Suppressor macrophage treated with lipopolysaccharide for 4 hours (primary cell): ENCODE data around the gene POTEC.
"Not testable (repeated sequence)": the region's sequence is repeated elsewhere in the genome, so short reads cannot be mapped to it uniquely, and the experiment has no call there.

Experiments used
- DNase-seq: peaks from one replicate; pipeline ENCODE4 v3.0.0-alpha.2; 2020

POTEC gene

DNA sequence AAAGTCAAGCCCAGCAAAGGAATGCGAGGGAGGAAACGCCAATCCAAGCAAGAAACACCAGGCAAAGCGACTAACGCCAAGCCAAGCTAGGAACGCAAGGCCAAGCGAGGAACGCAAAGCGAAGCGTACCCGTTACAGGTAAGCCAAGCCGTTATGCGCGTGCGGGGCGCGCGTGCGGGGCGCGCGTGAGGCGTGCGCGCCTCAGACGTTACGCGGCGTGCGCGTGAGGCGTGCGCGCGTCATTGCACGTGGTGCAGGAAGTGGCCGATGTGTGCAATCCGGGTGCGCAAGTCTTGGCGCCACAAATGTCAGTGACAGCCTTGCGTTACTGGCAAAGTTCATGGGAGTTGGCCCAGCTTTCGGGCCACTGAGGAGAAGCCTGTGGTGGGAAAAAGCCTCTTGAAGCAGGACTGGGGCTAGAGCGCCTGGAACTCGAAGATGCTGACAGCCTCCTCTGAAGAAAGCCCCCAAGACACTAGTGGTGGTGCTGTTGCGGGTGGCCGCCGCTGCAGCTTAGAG lies at the start of gene POTEC:
TSS of gene POTEC (minus strand) at position 155 of the 519 bp plus-strand sequence. CDS start 454 bp downstream, outside the sequence.
- not testable (repeated sequence) for DNase-seq

DNA sequence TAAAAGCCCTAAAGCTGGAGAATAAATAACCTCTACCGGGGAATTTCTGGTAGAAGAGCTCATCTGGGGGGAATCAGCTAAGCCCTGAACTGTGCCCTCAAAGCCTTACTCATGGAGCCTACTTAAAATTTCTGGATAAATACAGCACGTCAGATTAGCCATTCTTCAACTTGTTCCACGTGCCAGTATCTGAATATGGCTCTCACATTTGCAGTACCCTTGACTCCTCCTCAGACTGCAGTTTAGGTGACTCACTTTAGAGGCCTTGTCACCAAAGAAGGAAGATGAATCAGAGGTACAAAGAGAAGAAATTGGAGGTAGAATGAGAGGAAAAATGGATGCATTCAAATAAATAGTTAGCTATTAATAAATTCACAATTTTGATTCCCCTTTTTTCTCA lies 34.6 kb upstream of the POTEC start:
- DNase-seq: no peak

DNA sequence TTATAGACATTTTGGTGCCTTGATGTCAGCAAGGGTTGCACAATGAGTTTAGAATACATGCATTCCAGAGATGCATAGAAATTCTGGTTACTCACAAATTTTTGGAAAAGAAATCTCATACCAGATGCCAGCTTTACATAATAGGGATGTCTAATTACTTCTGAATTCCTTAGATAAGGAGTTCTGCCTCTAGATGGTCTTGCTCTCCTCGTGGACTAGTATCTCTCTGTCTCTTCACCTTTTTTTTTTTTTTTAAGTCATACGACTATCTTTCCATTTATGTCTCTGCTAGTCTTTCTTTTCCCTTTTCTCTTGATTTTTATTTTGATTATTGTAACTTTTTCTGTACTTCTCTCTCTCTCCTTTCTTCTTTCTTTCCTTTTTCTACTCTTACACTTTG lies 16.1 kb upstream of the POTEC start:
- DNase-seq: not testable (repeated sequence)

DNA sequence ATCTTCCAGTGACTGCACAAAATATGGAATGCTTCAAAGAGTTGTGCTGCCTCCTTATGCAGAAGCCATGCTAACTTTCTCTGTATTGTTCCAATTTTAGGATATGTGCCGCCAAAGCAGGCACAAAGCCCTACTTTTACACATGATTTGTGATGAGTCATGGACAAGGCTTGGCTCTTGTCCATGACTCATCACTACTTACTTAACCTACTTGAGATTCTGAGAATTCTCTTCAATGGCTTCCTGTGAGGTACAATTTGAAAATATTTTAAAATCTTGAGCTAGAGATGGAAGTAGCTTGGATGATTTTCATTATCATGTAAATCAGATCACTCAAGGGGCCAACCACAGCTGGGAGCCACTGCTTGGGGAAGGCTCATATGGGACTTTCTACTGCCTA lies 11.7 kb downstream of the POTEC start:
- DNase-seq: not testable (repeated sequence)

DNA sequence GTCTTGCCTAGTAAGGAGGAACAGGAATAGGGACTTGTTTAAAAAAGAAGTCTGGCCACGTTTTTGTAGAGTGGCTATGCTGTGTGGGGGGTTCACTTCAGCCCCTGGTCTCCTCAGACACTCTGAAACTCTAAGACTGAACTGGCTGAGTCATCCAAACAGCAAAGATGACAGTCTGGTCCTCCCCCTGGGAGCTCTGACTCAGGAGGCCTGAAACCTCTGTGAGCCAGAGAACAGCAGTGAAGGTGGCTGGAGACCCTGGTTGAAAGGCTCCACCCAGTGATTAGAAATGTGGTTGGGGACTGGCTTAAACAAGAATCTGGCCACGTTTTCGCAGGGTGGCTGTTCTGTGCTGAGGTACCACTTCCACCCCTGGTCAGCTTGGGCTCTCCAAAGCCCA lies 32.7 kb downstream of the POTEC start:
- DNase-seq: not testable (repeated sequence)

DNA sequence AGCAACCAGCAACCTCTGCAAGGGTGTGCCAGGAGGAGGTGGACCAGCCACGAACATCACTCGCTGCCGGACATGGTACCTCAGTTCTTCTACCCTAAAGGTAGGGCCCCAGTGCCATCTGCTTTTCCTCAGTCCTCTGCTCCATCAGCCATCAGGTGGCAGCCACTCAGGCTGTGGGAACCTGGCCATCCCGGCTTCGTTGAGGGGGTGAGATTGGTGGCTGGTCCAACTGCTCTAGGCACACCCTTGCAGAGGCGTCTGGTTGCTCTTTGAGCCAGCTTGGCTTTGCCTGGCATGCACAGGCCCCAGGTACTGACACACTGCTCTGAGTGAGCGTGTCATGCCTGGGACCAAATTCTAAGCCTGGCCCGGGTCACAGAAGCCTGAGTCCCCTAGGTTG lies 39.7 kb downstream of the POTEC start:
- DNase-seq: not testable (repeated sequence)

DNA sequence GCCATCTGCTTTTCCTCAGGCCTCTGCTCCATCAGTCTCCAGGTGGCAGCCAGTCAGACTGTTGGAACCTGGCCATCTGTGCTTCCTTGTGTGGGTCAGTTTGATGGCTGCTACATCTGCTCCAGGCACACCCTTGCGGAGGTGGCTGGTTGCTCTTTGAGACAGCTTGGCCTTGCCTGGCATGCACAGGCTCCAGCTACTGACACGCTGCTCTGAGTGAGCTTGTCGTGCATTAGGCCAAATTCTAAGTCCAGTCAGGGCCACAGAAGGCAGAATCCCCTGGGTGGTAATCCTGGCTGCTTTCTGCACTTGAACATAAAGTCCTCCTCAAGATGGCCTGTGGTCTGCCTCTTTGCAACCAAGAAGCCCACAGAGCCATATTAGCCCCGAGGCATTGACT lies 41.5 kb downstream of the POTEC start:
- not testable (repeated sequence) for DNase-seq

DNA sequence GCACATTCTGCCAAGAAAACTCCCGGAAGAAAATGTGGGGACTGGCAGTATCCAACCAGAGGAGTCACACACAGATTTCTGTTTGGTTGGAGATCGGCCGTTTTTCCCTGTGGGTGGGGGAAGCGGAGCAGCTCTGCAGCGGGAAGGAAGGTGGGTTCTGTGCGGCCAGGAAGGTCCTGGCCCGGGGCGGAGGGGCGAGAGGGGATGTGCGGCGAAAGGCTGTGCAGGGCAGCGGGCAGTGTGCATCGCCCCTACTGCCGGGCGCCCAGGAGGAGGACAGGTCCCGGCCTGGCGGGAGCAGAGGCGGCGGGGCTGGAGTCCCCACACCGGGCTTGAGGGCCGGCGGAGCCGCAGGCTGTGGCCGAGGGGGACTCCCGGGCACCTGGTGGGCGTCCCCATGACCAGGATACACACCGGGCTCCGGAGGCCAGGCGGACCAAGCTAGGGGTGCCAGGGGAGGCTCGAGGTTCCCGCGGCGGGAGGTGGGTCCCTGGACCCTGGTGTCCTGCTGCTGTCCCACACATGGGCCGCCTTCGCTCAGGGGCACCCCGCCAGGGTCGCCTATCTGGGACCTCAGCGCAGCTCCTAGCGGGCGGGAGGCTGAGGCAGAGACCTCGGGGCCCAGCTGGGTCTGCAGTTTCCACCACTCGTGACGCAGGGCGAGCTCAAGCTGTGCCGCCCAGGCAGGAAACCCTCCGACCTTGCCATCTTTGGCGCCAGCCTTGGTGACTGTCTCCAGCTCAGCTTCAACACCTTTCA lies 54.0 kb downstream of the POTEC start:
- DNase-seq: not testable (repeated sequence)

DNA sequence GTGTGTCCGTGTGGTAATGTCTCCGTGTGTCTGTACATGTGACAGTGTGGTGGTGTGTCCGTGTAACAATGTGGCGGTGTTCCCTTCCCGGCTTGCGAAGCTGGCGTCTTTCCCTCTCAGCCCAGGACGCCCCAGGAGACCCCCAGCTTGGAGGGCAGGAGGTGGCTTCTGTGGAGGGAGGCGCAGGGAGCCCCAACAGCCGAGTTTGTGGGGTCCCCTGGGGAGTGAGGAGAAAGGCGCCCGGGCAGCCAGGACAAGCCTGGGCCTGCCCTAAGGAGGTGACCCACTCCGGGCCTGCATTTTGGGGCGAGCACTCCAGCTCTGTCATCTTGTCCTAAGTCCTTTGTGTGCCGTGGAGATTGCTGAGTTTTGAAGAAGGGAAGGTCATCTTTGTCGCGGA lies 54.6 kb downstream of the POTEC start:
- DNase-seq: not testable (repeated sequence)

DNA sequence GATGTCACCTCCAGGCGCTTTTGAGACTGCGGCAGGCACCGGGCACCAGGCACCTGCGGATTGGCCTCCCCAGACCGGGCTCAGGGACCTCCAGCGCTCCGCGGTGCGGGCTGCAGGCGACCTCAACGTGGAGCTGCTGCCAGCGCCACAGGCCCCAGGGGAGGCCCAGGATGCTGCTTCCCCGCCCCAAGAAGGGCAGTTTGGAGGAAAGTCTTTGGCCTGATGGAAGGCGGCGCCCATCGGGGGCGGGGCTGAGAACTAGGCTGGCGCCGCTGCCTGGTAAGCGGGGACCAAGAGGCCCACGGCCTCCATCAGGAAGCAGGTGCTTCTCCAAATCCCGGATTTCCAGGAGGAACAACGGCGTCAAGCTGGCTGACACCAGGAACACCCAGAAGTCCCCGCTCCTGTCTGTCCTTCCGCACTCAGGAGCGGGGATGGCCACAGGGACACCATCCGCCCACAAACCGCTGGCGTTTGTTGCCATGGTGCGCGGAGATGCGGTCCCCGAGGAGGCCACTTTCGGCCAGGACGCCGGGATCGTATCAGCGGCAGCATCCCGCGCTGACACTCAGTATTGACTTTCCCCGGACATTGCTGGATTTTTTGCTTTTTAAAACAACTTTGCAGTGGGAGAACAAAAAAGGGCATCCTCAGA lies 56.3 kb downstream of the POTEC start:
- not testable (repeated sequence) for DNase-seq

DNA sequence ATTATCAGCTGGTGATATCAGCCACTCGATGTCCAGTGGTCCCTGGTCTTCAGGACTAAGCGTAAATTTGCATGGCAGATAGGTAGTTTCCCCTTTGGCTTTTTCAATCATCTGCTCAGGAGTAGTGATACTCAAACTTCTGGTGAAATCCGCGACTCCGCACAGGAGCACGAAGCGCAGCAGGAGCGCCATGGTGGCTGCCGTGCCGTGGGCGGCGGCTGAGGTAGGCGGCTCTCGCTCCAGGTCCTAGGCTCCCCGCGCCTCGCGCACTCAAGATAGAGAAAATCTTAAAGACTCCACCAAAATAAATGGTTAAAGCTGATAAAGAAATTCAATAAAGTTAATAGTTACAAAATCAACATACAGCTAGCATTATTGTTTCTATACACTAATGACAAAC lies 64.3 kb downstream of the POTEC start:
- not testable (repeated sequence) for DNase-seq

DNA sequence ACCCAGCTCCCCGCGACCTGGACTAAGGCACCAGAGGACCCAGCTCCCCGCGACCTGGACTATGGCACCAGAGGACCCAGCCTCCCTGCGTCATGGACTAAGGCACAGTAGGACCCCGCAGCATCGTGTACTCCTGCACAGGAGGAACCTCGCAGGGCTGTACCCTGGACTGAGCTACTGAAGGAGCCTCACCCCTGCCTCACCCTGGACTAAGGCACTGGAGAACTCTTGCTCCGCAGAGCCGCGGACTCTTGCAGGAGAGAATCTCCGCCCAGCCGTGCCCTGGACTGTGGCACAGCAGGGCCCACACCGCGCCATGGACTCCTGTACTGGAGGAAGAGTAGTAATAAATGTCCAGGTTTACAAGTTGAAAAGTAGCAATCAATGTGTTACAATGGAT lies 67.9 kb downstream of the POTEC start:
- not testable (repeated sequence) for DNase-seq

DNA sequence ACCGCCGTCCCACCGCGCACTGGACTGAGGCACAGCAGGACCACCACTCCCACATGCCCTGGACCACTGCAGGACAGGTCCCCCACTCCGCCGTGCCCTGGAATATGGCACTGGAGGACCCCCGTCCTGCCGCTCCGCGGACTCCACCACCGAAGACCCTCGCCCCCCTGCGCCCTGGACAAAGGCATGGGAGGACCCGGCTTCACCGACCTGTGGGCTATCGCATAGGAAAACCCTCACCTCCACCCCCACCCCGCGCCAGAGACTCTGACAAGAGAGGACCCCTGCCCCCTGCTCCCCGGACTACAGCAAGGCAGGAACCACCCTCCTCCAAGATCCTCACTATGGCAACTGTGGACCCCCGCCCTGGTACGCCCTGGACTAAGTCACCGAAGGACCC lies 68.6 kb downstream of the POTEC start:
- not testable (repeated sequence) for DNase-seq

DNA sequence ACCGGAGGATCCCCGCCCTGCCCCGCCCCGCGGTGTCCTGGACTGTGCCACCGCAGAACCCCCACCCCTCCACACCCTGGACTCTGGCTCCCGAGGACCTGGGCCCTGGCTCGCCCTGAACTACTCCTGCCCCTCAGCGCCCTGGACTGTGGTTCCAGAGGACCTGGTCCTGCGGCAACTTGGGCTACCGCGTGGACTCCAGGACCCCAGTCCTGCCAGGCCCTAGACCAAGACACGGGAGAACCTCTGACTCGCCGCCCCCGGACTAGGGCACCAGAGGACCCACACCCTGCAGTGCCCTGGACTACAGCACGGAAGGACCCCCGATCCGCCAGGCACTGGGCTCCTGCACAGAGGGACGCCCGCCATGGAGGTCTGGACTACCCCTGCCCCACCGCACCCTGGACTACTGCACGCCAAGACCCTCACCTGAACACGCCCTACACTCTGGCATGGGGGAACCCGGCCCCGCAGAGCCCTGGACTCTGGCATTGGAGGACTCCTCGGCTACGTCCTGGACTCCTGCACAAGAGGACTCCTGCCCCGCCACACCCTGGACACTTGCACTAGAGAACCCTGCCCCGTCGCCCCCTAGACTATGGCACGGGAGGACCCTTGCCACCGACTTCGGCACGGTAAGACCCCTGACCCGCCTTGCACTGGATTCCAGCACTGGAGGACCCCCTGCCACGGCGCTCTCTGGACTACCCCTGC lies 69.2 kb downstream of the POTEC start:
- not testable (repeated sequence) for DNase-seq

DNA sequence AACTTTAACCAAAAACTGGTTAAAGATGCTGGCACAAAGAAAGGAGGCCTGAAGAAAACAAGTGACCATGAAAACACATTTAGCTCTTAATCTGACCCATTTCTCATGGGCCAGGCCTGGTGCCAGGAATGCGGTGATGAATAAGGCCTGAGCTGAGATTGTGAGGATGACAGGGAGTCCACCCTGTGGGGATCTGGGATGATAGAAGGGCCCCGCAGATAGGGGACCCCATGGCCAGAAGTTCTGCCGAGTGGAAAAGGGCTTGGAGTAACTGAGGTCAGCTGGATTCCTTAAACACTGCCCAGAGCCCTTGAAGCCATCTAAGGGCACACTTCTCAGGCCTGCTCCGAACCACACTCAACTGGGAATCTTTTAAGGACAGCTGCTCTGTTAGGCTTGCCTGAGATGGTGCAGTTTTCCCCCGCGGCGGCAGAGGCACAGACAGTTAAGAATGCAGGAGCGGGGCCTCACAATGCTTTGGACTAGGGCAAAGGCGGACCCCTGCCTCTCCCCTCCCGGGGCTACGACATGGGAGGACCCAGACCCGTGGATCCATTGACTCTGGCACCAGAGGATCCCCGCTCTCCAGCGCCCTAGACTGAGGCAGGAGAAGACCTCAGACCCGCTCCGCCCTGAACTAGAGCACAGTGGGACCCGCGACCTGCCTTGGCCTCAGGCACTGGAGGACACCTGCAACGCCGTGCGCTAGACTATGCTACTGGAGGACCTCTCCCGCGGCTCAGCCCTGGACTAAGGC lies 70.0 kb downstream of the POTEC start:
- not testable (repeated sequence) for DNase-seq

DNA sequence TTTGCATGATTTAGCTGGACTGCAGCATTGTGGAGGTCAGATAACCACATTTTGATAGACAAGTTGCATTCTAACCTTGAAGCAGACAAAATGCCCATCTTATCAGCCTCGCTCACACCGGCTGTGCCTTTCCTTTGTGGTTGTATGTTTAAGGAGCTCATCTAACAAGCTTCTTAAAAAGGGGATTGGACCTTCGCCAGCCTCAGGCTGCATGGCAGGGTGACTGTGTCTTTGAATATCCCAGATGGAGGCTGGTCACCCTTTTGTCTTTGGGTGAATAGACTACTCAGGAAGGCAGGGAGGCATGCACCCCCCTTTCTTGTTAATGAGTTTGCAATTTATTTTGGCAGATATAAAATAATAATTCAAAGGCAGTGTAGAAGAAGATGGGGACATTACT lies 72.1 kb downstream of the POTEC start:
- DNase-seq: not testable (repeated sequence)

DNA sequence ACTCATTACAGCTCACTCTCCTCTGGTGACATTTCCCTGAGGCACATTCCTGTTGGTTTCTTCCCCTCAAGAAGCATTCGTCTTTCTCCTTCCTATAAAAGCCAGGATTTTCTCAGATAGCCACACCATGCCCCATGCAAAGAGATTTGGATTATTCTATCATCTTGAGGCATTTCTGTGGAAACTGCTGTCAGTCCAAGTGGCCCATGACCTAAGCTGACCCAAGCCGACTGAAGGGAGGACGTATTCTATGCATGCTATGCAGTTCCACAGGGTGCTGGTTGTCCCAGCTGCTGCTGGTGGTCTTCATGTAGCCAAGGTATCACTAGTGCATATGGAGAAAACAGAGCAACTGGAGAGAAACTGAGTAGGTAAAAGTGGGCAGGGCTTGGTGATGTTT lies 73.0 kb downstream of the POTEC start:
- not testable (repeated sequence) for DNase-seq

DNA sequence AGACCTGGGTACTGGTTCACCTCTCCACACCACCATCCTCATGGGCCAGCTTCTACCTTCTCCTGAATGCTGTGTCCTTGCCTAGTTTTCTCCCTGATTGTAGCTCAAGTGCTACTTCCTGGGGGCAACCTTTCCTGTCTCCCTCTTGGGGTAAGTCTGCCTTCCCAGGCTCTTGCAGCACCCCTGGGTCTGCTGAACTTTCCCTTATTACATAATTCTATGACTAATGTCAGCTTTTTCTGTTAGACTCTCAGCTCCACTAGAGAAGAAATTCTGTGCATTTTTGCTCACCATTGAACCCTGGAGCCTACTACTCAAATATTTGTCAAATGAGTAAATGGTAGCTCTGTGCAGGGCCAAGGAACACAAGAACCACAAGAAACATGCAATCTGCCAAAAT lies 73.4 kb downstream of the POTEC start:
- not testable (repeated sequence) for DNase-seq

DNA sequence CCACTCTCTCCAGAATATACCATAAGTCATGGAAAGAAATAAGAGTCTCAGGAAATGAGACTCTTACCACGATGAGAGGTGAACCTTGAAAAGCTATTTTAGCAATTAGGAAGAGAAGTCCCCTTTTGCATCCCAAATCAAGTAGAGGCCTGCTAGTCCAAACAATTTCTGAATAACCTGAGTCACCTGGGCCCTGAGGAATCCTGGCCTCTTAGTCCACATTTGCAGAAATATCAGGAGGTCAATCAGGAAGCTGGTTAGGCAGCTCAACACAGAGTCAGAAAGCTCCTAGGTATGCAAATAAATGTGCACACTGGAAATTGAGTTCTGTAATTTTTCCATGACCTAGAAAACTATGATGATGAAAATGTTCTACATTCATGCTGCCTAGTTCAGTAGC lies 77.4 kb downstream of the POTEC start:
- not testable (repeated sequence) for DNase-seq
